NT2/D1 (cell line): Measurements from ENCODE around the gene CDKN2C.

Experiments used
- YY1 ChIP-seq: IDR thresholded peaks from 2 replicates; pipeline ENCODE4 v1.6.1; 2011; ENCODE audit not compliant: insufficient read length, insufficient read depth
- ZNF274 ChIP-seq: IDR thresholded peaks from 2 replicates; pipeline ENCODE4 v1.6.1; 2011; ENCODE audit warnings: mild to moderate bottlenecking, low read depth, low read length

DNA sequence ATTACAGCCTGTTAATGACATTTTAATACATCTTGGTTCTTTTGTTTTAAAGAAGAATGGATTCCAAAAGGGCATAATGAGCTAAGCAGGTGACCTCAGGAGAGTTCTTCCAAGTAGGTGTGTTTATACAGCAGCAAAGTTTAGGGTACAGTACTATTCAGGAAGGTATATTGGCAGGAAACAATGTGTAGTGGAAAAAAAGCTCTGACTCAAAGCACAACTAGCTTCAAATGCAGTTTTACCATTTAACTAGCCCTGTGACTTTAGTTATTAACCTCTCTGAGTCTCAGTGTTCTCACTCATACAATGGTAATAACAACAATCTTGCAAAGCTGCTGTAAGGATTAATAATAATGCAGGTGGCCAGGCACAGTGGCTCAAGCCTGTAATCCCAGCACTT, 39.9 kb upstream of the CDKN2C start:
- TF ChIP-seq YY1 (no peak), ZNF274 (no peak)
